H1 (cell line): ENCODE data around the gene PLEKHH2. TPM values are rescaled to one million over a fixed set of nuclear protein-coding genes. Genes with fewer than 3 reads are reported as not detected.

Experiments
- CTCF ChIA-PET: fragments of 300-600 bp; sonication (Branson Sonifier 250); formaldehyde crosslinking; loops from one replicate; lab custom pipeline; 2021; ENCODE audit not compliant: partially characterized antibody; lab: Charles Lee
- POLR2A ChIA-PET: fragments of 300-600 bp; sonication (Branson Sonifier 250); formaldehyde crosslinking; loops from one replicate; lab custom pipeline; 2021; ENCODE audit warnings: inconsistent platforms; ENCODE audit not compliant: partially characterized antibody; lab: Charles Lee
- DNase-seq, 2 experiments: peaks; one replicate each; pipeline versions ENCODE4 v3.0.0 to v3.0.0-alpha.2; 2010 to 2022; ENCODE audit warnings: low spot score in 2 of 2, low read depth in 1 of 2, mixed read lengths in 1 of 2
- FAIRE-seq: peaks from 2 replicates; lab custom pipeline; 2011; peaks lifted over from hg19 to GRCh38; lab: Jason Lieb, UNC
- H2AFZ ChIP-seq: 2 replicates; pipeline ENCODE4 v1.8.1; 2012; ENCODE audit warnings: low read length, inconsistent platforms
- H2AK5ac ChIP-seq: 2 replicates; pipeline ENCODE4 v1.6.1; 2013; ENCODE audit warnings: low read depth, low read length
- H2BK120ac ChIP-seq: replicated peaks from 2 replicates; pipeline ENCODE3; 2013; ENCODE audit warnings: low read depth, low read length, inconsistent platforms
- H2BK12ac ChIP-seq: 2 replicates; pipeline ENCODE4 v1.6.1; 2013; ENCODE audit warnings: low read depth, low read length
- H2BK15ac ChIP-seq: 2 replicates; pipeline ENCODE4 v1.6.1; 2013; ENCODE audit warnings: low read length
- H2BK20ac ChIP-seq: 2 replicates; pipeline ENCODE4 v1.6.1; 2013; ENCODE audit warnings: low read length
- H2BK5ac ChIP-seq: 2 replicates; pipeline ENCODE4 v1.6.1; 2013; ENCODE audit warnings: low read depth, low read length
- H3K14ac ChIP-seq: 2 replicates; pipeline ENCODE4 v1.6.1; 2013; ENCODE audit warnings: inconsistent platforms; ENCODE audit not compliant: insufficient read length
- H3K18ac ChIP-seq: 2 replicates; pipeline ENCODE4 v1.6.1; 2013; ENCODE audit warnings: low read length; ENCODE audit errors: extremely low read depth
- H3K23ac ChIP-seq: 2 replicates; pipeline ENCODE4 v1.6.1; 2013; ENCODE audit warnings: inconsistent platforms; ENCODE audit not compliant: insufficient read length
- H3K23me2 ChIP-seq: 2 replicates; pipeline ENCODE4 v1.6.1; 2013; ENCODE audit warnings: low read depth, low read length
- H3K27ac ChIP-seq: 2 replicates; pipeline ENCODE4 v1.6.1; 2011; ENCODE audit warnings: low read depth, low read length, inconsistent platforms
- H3K27me3 ChIP-seq, 4 experiments: replicated peaks in 1 of 4; 1 replicate in 1 of 4; 2 replicates in 3 of 4; pipeline versions ENCODE4 v1.6.1 to v1.8.1; 2011 to 2013; ENCODE audit warnings: low read length in 3 of 4, mild to moderate bottlenecking in 3 of 4, inconsistent platforms in 2 of 4, mixed read lengths in 2 of 4, moderate library complexity in 1 of 4; ENCODE audit not compliant: control insufficient read depth in 3 of 4, insufficient read depth in 3 of 4; ENCODE audit errors: extremely low read depth in 1 of 4
- H3K36me3 ChIP-seq, 4 experiments: 2 replicates each; pipeline versions ENCODE4 v1.6.1 to v1.8.1; 2011 to 2013; ENCODE audit warnings: mild to moderate bottlenecking in 4 of 4, low read length in 3 of 4, moderate library complexity in 2 of 4, control low read depth in 1 of 4, inconsistent platforms in 1 of 4; ENCODE audit not compliant: insufficient read depth in 4 of 4, control insufficient read depth in 2 of 4
- H3K4ac ChIP-seq: replicated peaks from 2 replicates; pipeline ENCODE3; 2013; ENCODE audit warnings: low read length, low read depth, mixed read lengths, inconsistent platforms; ENCODE audit not compliant: insufficient read length
- H3K4me1 ChIP-seq, 4 experiments: replicated peaks in 1 of 4; 1 replicate in 1 of 4; 2 replicates in 3 of 4; pipeline versions ENCODE4 v1.6.1 to v1.8.1; 2011 to 2013; ENCODE audit warnings: low read length in 3 of 4, inconsistent platforms in 2 of 4, mixed read lengths in 1 of 4; ENCODE audit not compliant: insufficient read depth in 4 of 4, control insufficient read depth in 3 of 4
- H3K4me2 ChIP-seq, 2 experiments: 2 replicates each; pipeline versions ENCODE4 v1.6.1 to v1.8.1; 2011 to 2013; ENCODE audit warnings: low read depth in 2 of 2, low read length in 2 of 2, control low read depth in 1 of 2, inconsistent platforms in 1 of 2, mild to moderate bottlenecking in 1 of 2; ENCODE audit not compliant: insufficient read depth in 1 of 2
- H3K4me3 ChIP-seq, 4 experiments: fragments of 200-600, 300-600 bp in 1 of 4; sonication (generic), shearing (Covaris generic), sonication (Bioruptor Twin) in 1 of 4; 2 replicates each; pipeline versions ENCODE4 v1.5.1 to v1.8.1; 2011 to 2016; ENCODE audit warnings: low read length in 4 of 4, low read depth in 3 of 4, control low read depth in 2 of 4, inconsistent platforms in 2 of 4, mild to moderate bottlenecking in 2 of 4, mixed read lengths in 1 of 4, moderate library complexity in 1 of 4; ENCODE audit not compliant: insufficient read depth in 2 of 4; ENCODE audit errors: extremely low read depth in 1 of 4
- H3K56ac ChIP-seq: replicated peaks from 2 replicates; pipeline ENCODE3; 2013; ENCODE audit warnings: low read depth, mild to moderate bottlenecking, mixed read lengths, low read length, inconsistent platforms; ENCODE audit not compliant: insufficient read length
- H3K79me1 ChIP-seq: 2 replicates; pipeline ENCODE4 v1.6.1; 2013; ENCODE audit warnings: low read depth, low read length, control low read depth
- H3K79me2 ChIP-seq, 2 experiments: 2 replicates each; pipeline versions ENCODE4 v1.6.1 to v1.8.1; 2012 to 2013; ENCODE audit warnings: low read length in 2 of 2, mild to moderate bottlenecking in 2 of 2, inconsistent platforms in 1 of 2; ENCODE audit not compliant: insufficient read depth in 2 of 2, control insufficient read depth in 1 of 2
- H3K9ac ChIP-seq, 4 experiments: replicated peaks in 1 of 4; 1 replicate in 1 of 4; 2 replicates in 3 of 4; pipeline versions ENCODE4 v1.6.1 to v1.8.1; 2011 to 2013; ENCODE audit warnings: low read depth in 3 of 4, low read length in 3 of 4, control low read depth in 2 of 4, mild to moderate bottlenecking in 2 of 4, moderate library complexity in 2 of 4, inconsistent platforms in 1 of 4; ENCODE audit errors: extremely low read depth in 1 of 4
- H3K9me3 ChIP-seq, 2 experiments: 2 replicates each; pipeline versions ENCODE4 v1.6.1 to v1.8.1; 2012 to 2013; ENCODE audit warnings: mild to moderate bottlenecking in 2 of 2, moderate library complexity in 2 of 2, control low read depth in 1 of 2, inconsistent platforms in 1 of 2, low read depth in 1 of 2, low read length in 1 of 2, mixed read lengths in 1 of 2; ENCODE audit not compliant: insufficient read depth in 2 of 2
- H4K20me1 ChIP-seq, 2 experiments: replicated peaks in 1 of 2; 2 replicates each; pipeline versions ENCODE3 to v1.8.1; 2011 to 2013; ENCODE audit warnings: inconsistent platforms in 2 of 2, low read length in 2 of 2, mild to moderate bottlenecking in 1 of 2; ENCODE audit not compliant: insufficient read depth in 2 of 2, control insufficient read depth in 1 of 2
- H4K5ac ChIP-seq: 2 replicates; pipeline ENCODE4 v1.6.1; 2013; ENCODE audit warnings: low read length, low read depth, mixed read lengths, inconsistent platforms; ENCODE audit not compliant: insufficient read length
- H4K8ac ChIP-seq: 2 replicates; pipeline ENCODE4 v1.8.0; 2013; ENCODE audit warnings: mild to moderate bottlenecking, moderate library complexity, low read length, inconsistent platforms; ENCODE audit not compliant: insufficient read depth; ENCODE audit errors: extremely low read depth
- H4K91ac ChIP-seq: replicated peaks from 2 replicates; pipeline ENCODE3; 2013; ENCODE audit warnings: low read length, mixed read lengths, inconsistent platforms; ENCODE audit not compliant: insufficient read length
- KDM5A ChIP-seq: fragments of 200-600 bp; IDR thresholded peaks from 2 replicates; pipeline ENCODE4 v1.7.1; 2012; ENCODE audit warnings: mild to moderate bottlenecking, low read length, inconsistent platforms, mixed read lengths
- RAD21 ChIP-seq, 2 experiments: IDR thresholded peaks in 1 of 2; conservative IDR thresholded peaks in 1 of 2; 2 replicates each; pipeline ENCODE4 v1.6.1; 2011; ENCODE audit warnings: low read depth in 2 of 2, low read length in 2 of 2, improper control_type of control experiment in 1 of 2, inconsistent platforms in 1 of 2, mild to moderate bottlenecking in 1 of 2, moderate library complexity in 1 of 2
- WGBS, 2 experiments: shearing (Covaris generic) in 1 of 2; methylation state at CpG; one replicate each; pipeline versions ENCODE4 v1.1.6 to v1.1.7; 2013 to 2015; ENCODE audit warnings: low lambda C conversion rate in 2 of 2, mixed read lengths in 2 of 2, inconsistent platforms in 1 of 2, low coverage in 1 of 2, missing lambda C conversion rate in 1 of 2; ENCODE audit not compliant: insufficient replicate concordance in 2 of 2, insufficient coverage in 1 of 2, insufficient read length in 1 of 2; ENCODE audit errors: extremely low coverage in 1 of 2, missing lambda C conversion rate in 1 of 2; 5-methylcytosine and 5-hydroxymethylcytosine counted together
- polyA plus RNA-seq, 7 experiments: library from polyadenylated mRNA; depleted of rRNA in 3 of 7; stranded (reverse) in 5 of 7; unstranded in 2 of 7; fragments of >200 nt in 5 of 7; fragments of 200-250 nt in 2 of 7; gene quantifications; 1 replicate in 5 of 7; 2 replicates in 1 of 7; 4 replicates in 1 of 7; pipeline versions ENCODE4 v1.2.1 to v1.2.3, GENCODE V29; 2011 to 2013; ENCODE audit warnings: missing spikeins in 2 of 7, mixed read lengths in 2 of 7
- total RNA-seq: library from RNA; stranded (reverse); fragmentation: NEBNext Ultra II Directional; extraction: Animal tissue kit (Norgen Biotek cat#: 25700); gene quantifications from 2 replicates; pipeline ENCODE4 v1.2.1, GENCODE V29; 2021

PLEKHH2 gene
- total and polyA plus RNA-seq, 2 of the 8 experiments (the other 6 are each of a cell fraction or from before 2014, with no cell fraction given) = 2.2 to 5.0 TPM

DNA sequence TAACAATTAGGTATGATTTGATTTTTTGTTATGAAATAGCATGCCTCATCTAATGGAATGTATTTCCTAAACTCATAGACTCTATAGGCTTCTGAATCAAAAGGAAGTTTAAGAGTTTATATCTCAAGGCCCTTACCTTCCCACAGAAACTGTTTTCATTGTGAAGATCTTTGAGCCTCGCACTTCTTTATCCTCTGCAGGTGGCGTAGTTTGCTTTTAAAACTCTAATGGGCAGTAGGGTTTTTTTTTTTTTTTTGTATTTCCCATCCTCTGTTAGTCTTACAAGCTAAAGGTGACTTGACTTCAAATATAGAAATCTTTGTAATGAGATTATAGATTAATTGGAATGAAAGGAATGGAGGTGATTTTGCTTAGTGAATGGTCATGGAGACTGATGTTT lies 165.1 kb downstream of the PLEKHH2 start:
- FAIRE-seq (no peak), DNase-seq (no peak)
- Histone ChIP-seq H3K56ac (no peak overlapping the region), H2AFZ (no peak overlapping the region), H2BK5ac (no peak overlapping the region), H2BK20ac (no peak overlapping the region), H3K4me1 (no peaks in the 10 kb centered on the region), H3K79me2 (no peaks in the 10 kb centered on the region), H4K20me1 (no peaks in the 10 kb centered on the region), H3K23ac (no peak overlapping the region), H2AK5ac (no peak overlapping the region), H3K79me1 (no peaks in the 10 kb centered on the region), H3K27ac (no peak overlapping the region), H4K5ac (no peak overlapping the region), H3K4me3 (no peak overlapping the region), H3K9ac (no peak overlapping the region), H3K4me2 (no peak overlapping the region), H2BK120ac (no peak overlapping the region), H4K91ac (no peak overlapping the region), H2BK12ac (no peak overlapping the region), H3K9me3 (no peaks in the 10 kb centered on the region), H3K14ac (no peak overlapping the region), H3K18ac (no peak overlapping the region), H3K23me2 (no peaks in the 10 kb centered on the region), H3K27me3 (no peaks in the 10 kb centered on the region), H2BK15ac (no peak overlapping the region), H3K4ac (no peak overlapping the region), H4K8ac (no peak overlapping the region), H3K36me3 (no peaks in the 10 kb centered on the region)
- 92% methylated on average over 2 of the region's 2 CpGs; no CpG with 5 or more reads in 1 of the 2 experiments for WGBS, 2 experiments
- POLR2A ChIA-PET = no interaction called here
- CTCF ChIA-PET = interaction anchor here (1.4 to 1.5 kb wide), 2 partner anchors 21 to 102 kb away, joined by 4 to 5 read pairs; no protein-coding TSS in a partner anchor
- TF ChIP-seq KDM5A (no peak), RAD21 (IDR thresholded peaks at IDR 0.05 in 1 of 2, conservative IDR thresholded peaks at IDR 0.05 in 1 of 2; ENCODE audit: low read depth in 2 of 2, low read length in 2 of 2) (peak; percentile 15 to 23; a peak in 1 of 4 replicates)
